ENCODE measurements around the gene PNKD.

DNA sequence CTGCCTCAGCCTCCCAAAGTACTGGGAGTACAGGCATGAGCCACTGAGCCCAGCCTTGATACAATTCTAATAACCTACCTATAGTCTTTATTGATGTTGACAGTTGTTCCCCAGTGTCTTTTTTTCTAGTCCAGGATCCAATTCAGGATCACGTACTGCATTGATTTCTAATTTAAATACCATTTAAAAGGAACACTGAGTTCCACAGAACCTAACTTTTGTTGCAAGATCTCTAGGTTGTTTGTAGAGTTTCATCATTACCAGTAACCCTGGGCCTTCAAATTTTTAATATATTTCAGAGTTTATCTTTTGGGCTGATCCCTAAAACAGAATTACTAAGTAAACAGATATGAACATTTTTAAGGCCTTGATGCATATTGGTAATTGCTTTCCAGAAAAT, 43.0 kb downstream of the PNKD start:
- TF ChIP-seq, protein P1, sequence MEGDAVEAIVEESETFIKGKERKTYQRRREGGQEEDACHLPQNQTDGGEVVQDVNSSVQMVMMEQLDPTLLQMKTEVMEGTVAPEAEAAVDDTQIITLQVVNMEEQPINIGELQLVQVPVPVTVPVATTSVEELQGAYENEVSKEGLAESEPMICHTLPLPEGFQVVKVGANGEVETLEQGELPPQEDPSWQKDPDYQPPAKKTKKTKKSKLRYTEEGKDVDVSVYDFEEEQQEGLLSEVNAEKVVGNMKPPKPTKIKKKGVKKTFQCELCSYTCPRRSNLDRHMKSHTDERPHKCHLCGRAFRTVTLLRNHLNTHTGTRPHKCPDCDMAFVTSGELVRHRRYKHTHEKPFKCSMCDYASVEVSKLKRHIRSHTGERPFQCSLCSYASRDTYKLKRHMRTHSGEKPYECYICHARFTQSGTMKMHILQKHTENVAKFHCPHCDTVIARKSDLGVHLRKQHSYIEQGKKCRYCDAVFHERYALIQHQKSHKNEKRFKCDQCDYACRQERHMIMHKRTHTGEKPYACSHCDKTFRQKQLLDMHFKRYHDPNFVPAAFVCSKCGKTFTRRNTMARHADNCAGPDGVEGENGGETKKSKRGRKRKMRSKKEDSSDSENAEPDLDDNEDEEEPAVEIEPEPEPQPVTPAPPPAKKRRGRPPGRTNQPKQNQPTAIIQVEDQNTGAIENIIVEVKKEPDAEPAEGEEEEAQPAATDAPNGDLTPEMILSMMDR (IDR thresholded peaks at IDR 0.05; ENCODE audit: insufficient read depth, low read length) = no peak
- no peak for TF ChIP-seq POLR2AphosphoS5 (IDR thresholded peaks at IDR 0.05; ENCODE audit: low read depth)
